Measurements from ENCODE around the gene HTR1A.

The HTR1A gene

DNA sequence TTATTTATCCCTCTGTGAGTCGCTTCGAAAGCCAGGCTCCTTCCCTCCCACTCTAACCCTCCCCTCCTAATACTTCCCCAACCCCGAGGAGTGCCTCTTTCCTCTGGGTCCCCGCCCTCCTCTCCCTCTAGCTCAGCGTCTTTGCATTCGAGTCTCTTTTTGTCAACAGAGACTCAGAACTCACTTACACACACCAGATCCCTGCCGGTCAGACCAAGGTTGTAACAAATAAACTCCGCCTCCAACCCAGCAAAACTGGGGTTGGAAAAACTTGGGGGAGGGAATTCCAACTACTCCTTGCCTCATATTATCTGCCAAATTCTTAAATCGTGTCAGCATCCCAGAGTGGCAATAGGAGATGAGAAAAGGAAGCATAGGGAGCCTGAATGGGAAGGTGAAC, at the start of gene HTR1A:
TSS of gene HTR1A (minus strand) at position 167 of the 400 bp plus-strand sequence. CDS start 726 bp downstream, outside the sequence.
- DNase-seq = no peak

DNA sequence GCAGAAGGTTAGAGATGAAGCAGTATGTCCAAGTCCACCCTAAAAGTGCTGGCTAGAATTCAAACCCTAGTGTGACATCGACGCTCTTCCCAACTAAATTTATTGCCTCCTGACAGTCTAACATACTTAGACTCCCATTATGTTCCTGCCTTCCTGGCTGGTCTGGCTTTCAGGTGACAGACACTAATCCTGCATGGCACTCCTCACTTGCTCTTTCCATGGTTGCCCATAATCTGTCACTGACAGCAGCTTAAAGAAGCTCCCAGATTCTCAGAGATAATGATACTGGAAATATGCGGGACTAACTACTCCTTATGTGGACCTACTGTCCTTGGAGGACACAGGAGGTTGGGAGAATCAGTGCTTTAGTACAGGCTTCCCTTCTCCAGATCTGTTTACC, 41.7 kb upstream of the HTR1A start:
- DNase-seq = no peak

- no peak for DNase-seq
Observed at GRCh38 chr5:64000096-64000495, 37.9 kb upstream of the HTR1A start.

GRCh38 chr5:63987053-63987452, 24.8 kb upstream of the HTR1A start:
- no peak for DNase-seq

DNA sequence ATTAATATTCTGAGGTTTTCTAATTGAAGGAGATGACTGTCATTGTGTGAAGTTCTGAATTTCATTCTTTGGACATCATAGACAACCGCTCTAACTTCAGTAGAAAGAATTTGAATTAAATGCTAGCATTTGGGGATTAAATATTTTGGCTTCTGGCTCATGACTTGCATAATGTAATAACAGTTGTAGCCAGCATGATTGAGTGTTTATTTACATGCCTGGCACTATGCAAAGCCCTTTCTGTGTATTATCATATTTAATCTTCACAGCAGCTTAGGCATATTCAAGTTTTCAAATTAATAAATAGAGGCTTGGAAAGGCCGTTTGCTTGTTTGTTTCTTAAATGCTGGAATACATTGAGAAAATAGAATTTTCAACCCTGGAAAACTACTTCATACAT, 19.6 kb upstream of the HTR1A start:
- DNase-seq = no peak

DNA sequence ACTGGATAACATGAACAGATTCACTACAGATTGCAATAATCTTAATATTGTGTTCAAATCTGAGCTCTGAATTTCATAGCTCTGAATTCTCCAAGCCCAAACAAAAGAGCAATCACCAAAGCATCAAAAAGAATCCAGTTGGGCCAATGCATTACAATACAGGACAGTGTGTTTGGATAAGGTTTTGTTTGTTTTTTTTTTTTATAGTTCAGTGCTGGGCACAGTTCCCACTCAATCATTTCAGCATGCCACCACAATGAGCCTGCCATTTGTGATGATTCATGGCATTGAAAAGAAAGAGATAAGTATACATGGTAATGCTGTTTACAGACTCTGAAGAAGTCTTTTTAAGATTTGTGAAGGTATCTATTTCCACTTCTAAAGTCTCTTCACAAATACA, 1.7 kb upstream of the HTR1A start:
- DNase-seq = no peak

DNA sequence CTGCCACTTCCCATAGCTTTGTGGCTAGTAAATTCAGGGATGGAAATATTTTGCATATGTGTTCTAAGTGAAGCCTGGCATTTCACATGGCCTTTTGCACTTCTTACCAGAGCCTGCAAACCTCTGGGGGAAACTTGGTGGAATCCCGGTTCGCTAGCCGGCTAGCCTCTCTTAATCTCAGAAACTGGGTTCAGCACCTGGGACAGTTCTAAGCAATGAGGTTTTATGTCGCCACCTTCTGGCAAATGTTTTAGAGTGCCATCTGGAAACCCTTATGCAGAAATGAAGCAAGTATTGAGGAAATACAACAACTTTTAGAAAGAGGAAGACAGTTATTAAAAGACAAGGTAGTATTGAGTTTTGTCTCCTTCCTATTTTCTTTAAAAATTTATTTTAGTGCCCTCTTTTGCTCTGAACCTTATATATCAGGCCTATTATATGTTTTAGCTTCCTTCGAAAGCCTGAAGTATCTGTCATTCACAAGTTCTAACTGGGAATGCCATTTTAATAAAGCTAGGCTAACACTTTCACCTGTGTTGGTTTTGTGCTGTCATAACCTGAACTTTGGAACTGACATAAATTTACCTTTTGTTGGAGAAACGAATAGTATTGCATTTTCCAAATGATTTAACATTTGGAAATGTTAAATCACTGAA, 963 bp upstream of the HTR1A start:
- DNase-seq = peak; percentile 1

GRCh38 chr5:63961598-63962161, 565 bp downstream of the HTR1A start:
- DNase-seq = no peak

DNA sequence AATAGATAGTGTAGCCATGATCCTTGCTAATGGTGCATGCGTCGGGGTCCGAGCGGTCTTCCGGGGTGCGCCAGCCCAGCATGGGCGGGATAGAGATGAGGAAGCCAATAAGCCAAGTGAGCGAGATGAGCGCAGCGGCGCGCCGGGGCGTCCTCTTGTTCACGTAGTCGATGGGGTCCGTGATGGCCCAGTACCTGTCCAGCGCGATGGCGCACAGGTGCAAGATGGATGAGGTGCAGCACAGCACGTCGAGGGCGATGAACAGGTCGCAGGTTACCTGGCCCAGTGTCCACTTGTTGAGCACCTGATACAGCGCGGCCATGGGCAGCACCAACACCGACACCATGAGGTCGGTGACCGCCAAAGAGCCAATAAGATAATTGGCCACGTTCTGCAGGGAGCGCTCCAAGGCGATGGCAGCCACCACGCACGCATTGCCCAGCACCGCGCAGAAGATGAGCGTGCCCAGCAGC, 1.1 kb downstream of the HTR1A start:
- DNase-seq = no peak

DNA sequence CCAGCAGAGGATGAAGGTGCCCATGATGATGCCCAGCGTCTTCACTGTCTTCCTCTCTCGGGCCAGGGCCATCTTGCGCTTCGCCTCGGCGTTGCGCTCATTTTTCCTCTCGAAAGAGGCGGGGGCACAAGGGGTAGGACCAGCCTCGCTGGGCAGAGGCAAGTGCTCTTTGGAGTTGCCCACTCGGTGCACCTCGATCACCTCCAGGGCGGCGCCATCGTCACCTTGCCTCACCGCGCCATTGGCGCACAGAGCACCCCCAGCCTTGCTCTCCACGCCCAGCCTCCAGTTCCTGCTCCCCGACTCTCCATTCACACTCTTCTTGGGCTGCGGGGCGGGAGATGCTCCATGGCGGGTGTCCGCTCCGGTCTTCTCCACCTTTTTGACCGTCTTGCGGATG, 1.6 kb downstream of the HTR1A start:
- DNase-seq = no peak

DNA sequence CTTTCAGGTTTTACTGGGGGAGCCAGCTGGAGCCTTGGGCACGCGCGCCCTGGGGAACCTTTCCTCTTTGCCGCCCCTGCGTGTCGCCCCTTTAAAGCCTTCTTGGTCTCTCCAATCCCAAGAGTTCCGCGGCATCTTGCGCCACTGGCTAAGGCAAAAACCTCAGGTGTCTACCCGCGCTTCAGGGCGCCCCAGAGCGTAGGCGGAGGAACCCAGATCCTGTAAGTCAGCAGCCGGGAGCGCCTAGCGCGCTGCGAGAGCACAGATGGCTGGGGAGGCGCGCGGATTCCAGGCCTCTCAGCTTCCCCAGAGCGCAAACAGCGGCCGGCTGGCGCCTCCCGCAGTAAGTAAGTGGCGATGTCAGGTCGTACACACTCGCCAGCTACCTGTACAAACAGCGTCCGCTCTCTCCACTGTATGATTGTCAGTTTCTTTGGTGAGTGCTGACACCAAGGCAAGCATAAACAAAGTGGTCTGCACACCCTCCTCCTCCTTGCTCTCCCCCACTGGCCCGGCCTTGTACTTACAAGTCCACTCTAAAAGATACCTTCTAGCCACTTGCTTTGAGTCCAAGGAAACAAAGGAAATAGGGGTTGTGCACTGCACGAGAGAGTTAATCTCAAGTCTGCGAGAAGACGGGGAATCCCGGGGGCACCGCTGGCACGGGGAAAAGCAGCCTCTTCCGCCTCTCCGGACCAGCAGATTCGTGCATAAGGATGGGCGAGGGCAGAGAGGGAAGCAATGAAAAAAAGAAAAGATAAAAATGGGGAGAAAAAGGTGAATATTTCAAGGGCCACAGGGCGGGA, 2.9 kb downstream of the HTR1A start:
- no peak for DNase-seq

GRCh38 chr5:63958654-63959053, 3.6 kb downstream of the HTR1A start:
- DNase-seq = no peak

- no peak for DNase-seq
Observed at GRCh38 chr5:63957617-63958016, 4.6 kb downstream of the HTR1A start.

DNA sequence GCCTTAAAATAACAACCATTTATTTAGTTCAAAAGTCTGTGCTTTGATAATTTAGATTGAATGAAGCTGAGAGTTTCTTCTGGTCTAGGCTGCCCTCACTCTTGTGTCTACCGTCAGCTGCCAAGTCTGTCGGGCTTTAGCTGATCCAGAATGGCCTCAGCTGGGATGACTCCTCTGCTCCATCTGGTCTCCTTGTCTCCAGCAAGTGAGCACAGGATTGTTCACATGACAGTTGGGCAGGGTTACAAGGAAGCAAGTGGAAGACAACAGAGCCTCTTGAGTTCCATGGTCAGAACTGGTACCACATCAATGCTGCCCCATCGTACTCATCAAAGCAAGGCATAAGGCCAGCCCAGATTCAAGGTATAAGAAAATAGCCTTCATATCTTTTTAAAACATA, 9.0 kb downstream of the HTR1A start:
- no peak for DNase-seq

GRCh38 chr5:63935103-63935502, 27.1 kb downstream of the HTR1A start:
- no peak for DNase-seq

GRCh38 chr5:63931836-63932235, 30.4 kb downstream of the HTR1A start:
- no peak for DNase-seq

GRCh38 chr5:63928451-63928850, 33.8 kb downstream of the HTR1A start:
- no peak for DNase-seq

DNA sequence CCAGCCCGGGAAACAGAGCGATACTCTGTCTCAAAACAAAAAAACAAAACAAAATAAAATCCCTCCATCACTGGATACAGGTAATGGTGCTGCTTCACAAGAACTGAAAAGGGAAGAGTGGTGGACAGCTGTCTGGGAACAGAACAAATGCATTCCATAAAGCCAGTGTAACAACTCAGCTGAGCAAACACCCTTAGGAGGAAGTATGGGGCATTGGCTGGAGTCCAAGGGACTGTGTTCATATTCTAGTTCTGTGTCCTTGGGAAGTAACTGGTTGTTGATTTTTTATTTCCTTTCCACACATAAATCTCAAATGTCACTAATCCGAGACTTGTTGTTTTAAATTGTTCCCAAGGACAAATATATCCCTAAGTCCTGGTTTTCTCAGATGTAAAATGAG, 38.3 kb downstream of the HTR1A start:
- DNase-seq = no peak

- no peak for DNase-seq
Observed at GRCh38 chr5:63919763-63920478, 42.3 kb downstream of the HTR1A start.

GRCh38 chr5:63916786-63917185, 45.5 kb downstream of the HTR1A start:
- DNase-seq = no peak

GRCh38 chr5:63911871-63912270, 50.4 kb downstream of the HTR1A start:
- DNase-seq = no peak
